ENCODE measurements around the gene HDAC4. TPM values are rescaled to one million over a fixed set of nuclear protein-coding genes. Genes with fewer than 3 reads are reported as not detected.

Gene HDAC4
- total and polyA plus RNA-seq, 2 donors from 2014 or later: 2.2 to 56.8 TPM

DNA sequence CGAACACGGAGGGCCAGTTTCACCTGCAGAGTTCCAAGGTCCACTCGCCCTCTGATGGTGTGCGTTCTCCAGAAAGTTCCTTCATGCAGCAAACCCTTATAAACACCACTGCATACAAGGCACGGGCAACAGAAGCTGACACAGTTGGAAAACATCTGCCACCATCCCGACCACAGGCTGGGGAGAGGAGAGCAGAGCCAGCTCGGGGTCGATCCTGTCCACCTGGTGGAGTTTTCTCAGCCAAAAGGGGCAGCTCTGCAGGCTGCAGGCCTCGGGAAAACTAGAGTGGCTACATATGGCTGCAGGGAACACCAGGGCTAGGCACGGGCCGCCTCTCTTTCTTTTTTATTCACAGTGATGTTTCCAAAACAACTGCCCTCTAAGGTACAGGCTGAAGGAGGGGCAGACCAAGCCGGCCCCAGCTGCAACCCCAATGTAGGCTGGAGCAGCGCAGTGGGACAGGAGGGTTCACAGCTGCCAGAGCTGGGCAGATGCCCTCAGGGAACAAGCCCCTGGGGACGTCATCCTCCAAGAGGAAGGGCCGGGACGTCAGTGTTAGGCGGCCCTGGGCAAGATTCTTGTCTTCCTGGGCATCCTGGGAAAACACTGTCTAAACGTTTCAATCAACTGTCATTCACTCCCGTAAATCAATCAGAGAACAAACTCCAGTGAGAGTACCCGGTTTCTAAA, 278.3 kb downstream of the HDAC4 start:
- H3K9ac ChIP-seq (ENCODE audit: low read length in 3 of 3): no peak overlapping the region
- H3K4me1 ChIP-seq (ENCODE audit: control insufficient read depth in 2 of 3, insufficient read depth in 2 of 3, low read depth in 1 of 3, low read length in 3 of 3): no peaks in the 10 kb centered on the region
- no peak overlapping the region for H3K27ac ChIP-seq (ENCODE audit: low read depth in 2 of 2, low read length in 2 of 2)
- peaks cover 2 to 17% (median 11%) of the 10 kb centered on the region in 3 donors for H3K36me3 ChIP-seq (ENCODE audit: control insufficient read depth in 2 of 3, insufficient read depth in 3 of 3, low read length in 3 of 3)
- no peaks in the 10 kb centered on the region for H3K9me3 ChIP-seq (ENCODE audit: control insufficient read depth in 2 of 3, insufficient read depth in 1 of 3, low read length in 3 of 3)
- no peak for FAIRE-seq
- TF ChIP-seq, protein P1, sequence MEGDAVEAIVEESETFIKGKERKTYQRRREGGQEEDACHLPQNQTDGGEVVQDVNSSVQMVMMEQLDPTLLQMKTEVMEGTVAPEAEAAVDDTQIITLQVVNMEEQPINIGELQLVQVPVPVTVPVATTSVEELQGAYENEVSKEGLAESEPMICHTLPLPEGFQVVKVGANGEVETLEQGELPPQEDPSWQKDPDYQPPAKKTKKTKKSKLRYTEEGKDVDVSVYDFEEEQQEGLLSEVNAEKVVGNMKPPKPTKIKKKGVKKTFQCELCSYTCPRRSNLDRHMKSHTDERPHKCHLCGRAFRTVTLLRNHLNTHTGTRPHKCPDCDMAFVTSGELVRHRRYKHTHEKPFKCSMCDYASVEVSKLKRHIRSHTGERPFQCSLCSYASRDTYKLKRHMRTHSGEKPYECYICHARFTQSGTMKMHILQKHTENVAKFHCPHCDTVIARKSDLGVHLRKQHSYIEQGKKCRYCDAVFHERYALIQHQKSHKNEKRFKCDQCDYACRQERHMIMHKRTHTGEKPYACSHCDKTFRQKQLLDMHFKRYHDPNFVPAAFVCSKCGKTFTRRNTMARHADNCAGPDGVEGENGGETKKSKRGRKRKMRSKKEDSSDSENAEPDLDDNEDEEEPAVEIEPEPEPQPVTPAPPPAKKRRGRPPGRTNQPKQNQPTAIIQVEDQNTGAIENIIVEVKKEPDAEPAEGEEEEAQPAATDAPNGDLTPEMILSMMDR (IDR thresholded peaks at IDR 0.05; ENCODE audit: borderline replicate concordance, extremely low read depth, insufficient read depth): no peak
- no peaks in the 10 kb centered on the region for H3K27me3 ChIP-seq (ENCODE audit: control insufficient read depth, insufficient read depth, low read length)
- intact Hi-C loops (cut with DNase I): no loop called here
- peak in 1 of 5 donors; percentile 18 for DNase-seq
- H3K4me3 ChIP-seq (ENCODE audit: low read length in 3 of 3): no peak overlapping the region

DNA sequence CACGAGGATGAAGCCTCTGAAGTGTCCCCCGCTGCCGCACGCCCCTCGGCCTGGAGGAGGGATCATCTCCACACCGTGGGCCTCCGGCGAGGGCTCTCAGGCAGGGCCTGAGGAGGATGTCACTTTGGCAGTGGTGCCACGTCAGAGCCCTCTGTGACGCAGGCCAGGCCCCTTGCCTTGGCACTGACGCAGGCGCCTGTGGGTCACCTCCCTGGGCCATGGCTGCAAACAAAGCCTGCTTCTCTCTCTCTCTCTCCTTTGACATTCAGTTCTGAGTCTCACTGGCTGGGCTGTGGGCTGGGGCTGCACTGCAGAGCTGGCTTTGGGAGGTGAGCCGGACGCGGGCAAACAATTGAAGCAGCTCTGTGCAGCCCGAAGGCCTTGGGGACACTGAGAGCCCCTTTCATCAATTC, 279.2 kb downstream of the HDAC4 start:
- H3K4me1 ChIP-seq (ENCODE audit: control insufficient read depth in 2 of 3, insufficient read depth in 2 of 3, low read depth in 1 of 3, low read length in 3 of 3): no peaks in the 10 kb centered on the region
- no peak for FAIRE-seq
- no peak overlapping the region for H3K27ac ChIP-seq (ENCODE audit: low read depth in 2 of 2, low read length in 2 of 2)
- TF ChIP-seq, protein P1 (IDR thresholded peaks at IDR 0.05; ENCODE audit: borderline replicate concordance, extremely low read depth, insufficient read depth): no peak
- no peak for DNase-seq
- H3K9me3 ChIP-seq (ENCODE audit: control insufficient read depth in 2 of 3, insufficient read depth in 1 of 3, low read length in 3 of 3): no peaks in the 10 kb centered on the region
- H3K4me3 ChIP-seq (ENCODE audit: low read length in 3 of 3): no peak overlapping the region
- intact Hi-C loops (cut with DNase I): no loop called here
- H3K9ac ChIP-seq (ENCODE audit: low read length in 3 of 3): no peak overlapping the region
- H3K27me3 ChIP-seq (ENCODE audit: control insufficient read depth, insufficient read depth, low read length): no peaks in the 10 kb centered on the region
- peaks cover 2 to 17% (median 11%) of the 10 kb centered on the region in 3 donors for H3K36me3 ChIP-seq (ENCODE audit: control insufficient read depth in 2 of 3, insufficient read depth in 3 of 3, low read length in 3 of 3)

DNA sequence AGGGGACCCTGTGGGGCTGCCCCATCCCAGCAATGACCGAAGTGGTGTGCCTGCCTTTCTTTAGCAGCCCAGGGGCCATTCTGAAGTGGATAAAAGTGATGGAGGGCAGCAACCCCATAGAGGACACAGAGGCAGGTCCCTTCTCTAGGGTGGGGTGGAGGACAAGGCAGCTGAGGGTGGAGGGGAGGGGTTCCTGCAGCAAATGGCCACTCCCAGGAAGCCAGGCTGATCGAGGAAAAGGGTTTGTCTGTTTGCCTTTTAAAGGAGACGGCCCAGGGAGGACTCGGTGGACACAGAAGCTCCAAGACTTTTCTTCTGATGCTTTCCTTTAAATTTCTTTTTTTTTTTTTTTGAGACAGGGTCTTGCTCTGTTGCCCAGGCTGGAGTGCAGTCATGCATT, 280.2 kb downstream of the HDAC4 start:
- no peak for DNase-seq
- Histone ChIP-seq H3K4me3 (ENCODE audit: low read length in 3 of 3) (no peak overlapping the region), H3K4me1 (ENCODE audit: control insufficient read depth in 2 of 3, insufficient read depth in 2 of 3, low read depth in 1 of 3, low read length in 3 of 3) (no peaks in the 10 kb centered on the region), H3K9ac (ENCODE audit: low read length in 3 of 3) (no peak overlapping the region), H3K36me3 (ENCODE audit: control insufficient read depth in 2 of 3, insufficient read depth in 3 of 3, low read length in 3 of 3) (peaks cover 2 to 17% (median 10%) of the 10 kb centered on the region in 3 donors), H3K27me3 (ENCODE audit: control insufficient read depth, insufficient read depth, low read length) (no peaks in the 10 kb centered on the region), H3K27ac (ENCODE audit: low read depth in 2 of 2, low read length in 2 of 2) (no peak overlapping the region), H3K9me3 (ENCODE audit: control insufficient read depth in 2 of 3, insufficient read depth in 1 of 3, low read length in 3 of 3) (no peaks in the 10 kb centered on the region)
- intact Hi-C loops (cut with DNase I): no loop called here
- TF ChIP-seq, protein P1 (IDR thresholded peaks at IDR 0.05; ENCODE audit: borderline replicate concordance, extremely low read depth, insufficient read depth): no peak
- FAIRE-seq: no peak
